Small intestine (tissue), 7 donors: ENCODE results near the gene PIGQ. TPM values are rescaled to one million over a fixed set of nuclear protein-coding genes. Genes with fewer than 3 reads are reported as not detected.
A peak's percentile ranks its signal among the peaks of the same experiment; 100 is the strongest.

Source experiments
- DNase-seq, 2 donors: peaks; one replicate each; pipeline versions ENCODE4 v3.0.0 to v3.0.0-alpha.2; 2013
- FAIRE-seq: peaks from 2 replicates; lab custom pipeline; 2012; peaks lifted over from hg19 to GRCh38; lab: Jason Lieb, UNC
- H3K27ac ChIP-seq, 3 donors: one replicate each; pipeline ENCODE4 v1.5.1; 2013; ENCODE audit warnings: low read length in 2 of 3, mild to moderate bottlenecking in 2 of 3, control low read depth in 1 of 3, inconsistent platforms in 1 of 3, low read depth in 1 of 3, moderate library complexity in 1 of 3
- H3K27me3 ChIP-seq, 3 donors: one replicate each; pipeline ENCODE4 v1.6.1; 2013; ENCODE audit warnings: low read length in 3 of 3, inconsistent platforms in 1 of 3; ENCODE audit not compliant: control insufficient read depth in 3 of 3, insufficient read depth in 3 of 3
- H3K36me3 ChIP-seq, 3 donors: one replicate each; pipeline ENCODE4 v1.6.1; 2013; ENCODE audit warnings: low read length in 3 of 3, inconsistent platforms in 1 of 3, low read depth in 1 of 3, mild to moderate bottlenecking in 1 of 3, moderate library complexity in 1 of 3; ENCODE audit not compliant: control insufficient read depth in 3 of 3, insufficient read depth in 2 of 3
- H3K4me1 ChIP-seq, 3 donors: one replicate each; pipeline ENCODE4 v1.6.1; 2013; ENCODE audit warnings: low read length in 2 of 3, inconsistent platforms in 1 of 3, low read depth in 1 of 3, mild to moderate bottlenecking in 1 of 3, moderate library complexity in 1 of 3; ENCODE audit not compliant: control insufficient read depth in 3 of 3, insufficient read depth in 2 of 3
- H3K4me3 ChIP-seq, 3 donors: one replicate each; pipeline ENCODE4 v1.5.1; 2013; ENCODE audit warnings: low read length in 3 of 3, control low read depth in 1 of 3, inconsistent platforms in 1 of 3, low read depth in 1 of 3, mild to moderate bottlenecking in 1 of 3, moderate library complexity in 1 of 3
- H3K9me3 ChIP-seq, 2 donors: one replicate each; pipeline ENCODE4 v1.6.1; 2013; ENCODE audit warnings: low read depth in 1 of 2, low read length in 1 of 2; ENCODE audit not compliant: control insufficient read depth in 2 of 2, insufficient read depth in 1 of 2
- WGBS, 3 donors: extraction: QIAGEN DNeasy Blood & Tissue Kit; methylation state at CpG; one replicate each; pipeline ENCODE4 v1.1.7; 2013; 5-methylcytosine and 5-hydroxymethylcytosine counted together
- polyA plus RNA-seq, 4 donors: library from polyadenylated mRNA; stranded (reverse) in 3 of 4; unstranded in 1 of 4; fragments of 200-250 nt in 3 of 4; fragments of 120-200 nt in 1 of 4; gene quantifications; one replicate each; pipeline versions ENCODE4 v1.2.1 to v1.2.3, GENCODE V29; 2013
- donor health status: healthy with polysubstance abuse.
- donor health status: control.
- donor health status: control.
- donor health status: Bipolar disorder and iron deficiency.
- donor health status: healthy.

Gene PIGQ
- polyA plus RNA-seq, 4 donors, result 21.3 to 43.5 (median 28.0) TPM

DNA sequence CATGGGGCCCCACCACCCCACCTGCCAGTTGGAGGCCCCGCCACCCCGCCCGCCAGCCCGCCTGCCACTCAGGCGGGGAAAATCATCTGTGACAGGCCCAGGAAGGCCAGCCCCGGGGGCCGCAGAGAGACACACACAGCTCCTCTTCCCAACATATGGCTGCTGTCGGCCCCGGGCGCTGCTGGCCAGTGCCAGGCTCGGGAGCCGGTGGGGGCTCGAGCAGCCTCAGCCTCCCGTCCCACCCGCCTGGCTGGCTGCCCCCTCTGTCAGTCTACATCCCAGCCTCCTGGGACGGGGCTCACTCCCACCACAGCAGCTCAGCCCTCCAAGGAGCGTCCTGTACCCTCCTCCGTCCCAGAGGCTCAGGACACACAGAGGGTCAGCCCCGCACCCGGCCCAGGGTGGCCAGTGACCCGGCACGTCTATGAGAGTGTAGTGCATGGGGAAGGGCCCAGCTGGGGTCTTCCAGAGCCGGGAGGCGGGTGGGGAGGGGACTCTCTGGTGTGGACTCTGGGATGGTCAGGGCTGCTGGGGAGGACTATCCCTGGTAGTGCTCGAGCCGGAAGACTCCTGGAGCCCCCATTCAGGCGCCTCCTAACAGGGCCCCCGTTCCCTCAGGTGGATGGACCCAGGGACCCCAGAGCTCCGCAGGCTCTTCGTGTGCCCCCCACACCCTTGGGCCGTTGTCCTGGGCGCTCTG is 13.1 kb upstream of the PIGQ start:
- no peak for FAIRE-seq
- H3K27me3 ChIP-seq, result peaks cover 10 to 33% (median 13%) of the 10 kb centered on the region in 3 donors
- H3K27ac ChIP-seq, result no peak overlapping the region
- H3K9me3 ChIP-seq, result no peaks in the 10 kb centered on the region
- H3K4me1 ChIP-seq, result peaks cover 0 to 10% (median 0%) of the 10 kb centered on the region in 3 donors
- H3K4me3 ChIP-seq, result no peak overlapping the region
- 83 to 87% (median 86%) methylated on average over 21 to 32 of the region's 32 CpGs for WGBS, 3 donors
- H3K36me3 ChIP-seq, result peaks cover 8 to 34% (median 16%) of the 10 kb centered on the region in 3 donors
- DNase-seq, result no peak

DNA sequence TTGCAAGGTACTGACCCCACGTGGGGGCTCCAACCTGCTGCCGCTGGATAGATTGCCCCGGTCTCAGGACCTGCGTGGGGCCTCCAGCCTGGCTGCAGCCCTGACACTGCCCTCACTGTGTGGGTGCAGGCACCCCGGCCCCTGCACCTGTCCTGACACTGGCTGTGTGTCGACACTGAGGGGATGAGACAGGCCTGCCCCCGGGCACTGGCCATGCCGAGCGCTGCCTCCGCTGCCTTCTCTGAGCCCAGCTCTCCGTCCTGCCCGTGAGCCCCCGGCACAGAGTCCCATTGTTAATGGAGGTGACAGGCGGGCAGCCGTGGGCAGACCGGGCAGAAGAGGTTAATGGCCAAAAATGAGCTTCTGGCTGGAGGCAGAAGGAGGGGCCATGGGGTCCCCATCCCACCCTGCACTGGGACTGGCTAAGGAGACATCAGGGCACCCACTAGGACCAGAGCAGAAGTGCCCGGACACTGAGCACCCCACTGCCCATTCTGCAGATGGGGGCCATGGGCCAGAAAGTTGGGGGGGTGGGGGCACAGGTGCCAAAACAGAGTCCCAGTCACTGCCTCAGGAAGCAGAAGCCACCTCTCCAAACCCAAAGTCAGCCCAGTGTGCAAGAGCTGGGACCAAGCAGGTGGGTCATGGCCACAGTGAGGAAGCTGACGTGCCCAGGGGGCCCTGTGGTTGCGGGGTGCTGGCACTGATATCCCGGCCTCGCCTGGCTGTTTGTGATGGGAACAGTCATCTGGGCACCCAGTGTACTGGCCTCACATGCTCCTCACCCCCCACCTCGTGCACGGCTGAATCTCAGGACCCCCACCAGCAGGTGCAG is 12.1 kb upstream of the PIGQ start:
- no peak overlapping the region for H3K27ac ChIP-seq
- H3K36me3 ChIP-seq, result peaks cover 0 to 24% (median 7%) of the 10 kb centered on the region in 3 donors
- WGBS, 3 donors, result 72 to 77% (median 74%) methylated on average over 23 of the region's 23 CpGs
- peaks cover 13 to 44% (median 15%) of the 10 kb centered on the region in 3 donors for H3K27me3 ChIP-seq
- H3K4me3 ChIP-seq, result no peak overlapping the region
- no peaks in the 10 kb centered on the region for H3K9me3 ChIP-seq
- DNase-seq (no peak), FAIRE-seq (no peak)
- peaks cover 0 to 10% (median 0%) of the 10 kb centered on the region in 3 donors for H3K4me1 ChIP-seq

GRCh38 chr16:558298-559020 is 11.3 kb upstream of the PIGQ start:
- H3K27me3 ChIP-seq, result peaks cover 13 to 45% (median 15%) of the 10 kb centered on the region in 3 donors
- peaks cover 0 to 10% (median 0%) of the 10 kb centered on the region in 3 donors for H3K4me1 ChIP-seq
- no peak overlapping the region for H3K4me3 ChIP-seq
- 30 to 55% (median 52%) methylated on average over 22 of the region's 22 CpGs for WGBS, 3 donors
- no peaks in the 10 kb centered on the region for H3K9me3 ChIP-seq
- DNase-seq (peak in 1 of 2 donors; percentile 21), FAIRE-seq (no peak)
- no peak overlapping the region for H3K27ac ChIP-seq
- H3K36me3 ChIP-seq, result peaks cover 0 to 18% (median 3%) of the 10 kb centered on the region in 3 donors

- Histone ChIP-seq H3K27me3 (peaks cover 13 to 45% (median 18%) of the 10 kb centered on the region in 3 donors), H3K9me3 (no peaks in the 10 kb centered on the region), H3K27ac (no peak overlapping the region), H3K4me1 (peaks cover 0 to 10% (median 0%) of the 10 kb centered on the region in 3 donors), H3K36me3 (peaks cover 0 to 12% (median under 1%) of the 10 kb centered on the region in 3 donors), H3K4me3 (no peak overlapping the region)
- FAIRE-seq (no peak), DNase-seq (no peak)
- 49 to 72% (median 52%) methylated on average over 11 to 15 of the region's 15 CpGs for WGBS, 3 donors
These were observed 10.8 kb upstream of the PIGQ start for GRCh38 chr16:559021-559380.

DNA sequence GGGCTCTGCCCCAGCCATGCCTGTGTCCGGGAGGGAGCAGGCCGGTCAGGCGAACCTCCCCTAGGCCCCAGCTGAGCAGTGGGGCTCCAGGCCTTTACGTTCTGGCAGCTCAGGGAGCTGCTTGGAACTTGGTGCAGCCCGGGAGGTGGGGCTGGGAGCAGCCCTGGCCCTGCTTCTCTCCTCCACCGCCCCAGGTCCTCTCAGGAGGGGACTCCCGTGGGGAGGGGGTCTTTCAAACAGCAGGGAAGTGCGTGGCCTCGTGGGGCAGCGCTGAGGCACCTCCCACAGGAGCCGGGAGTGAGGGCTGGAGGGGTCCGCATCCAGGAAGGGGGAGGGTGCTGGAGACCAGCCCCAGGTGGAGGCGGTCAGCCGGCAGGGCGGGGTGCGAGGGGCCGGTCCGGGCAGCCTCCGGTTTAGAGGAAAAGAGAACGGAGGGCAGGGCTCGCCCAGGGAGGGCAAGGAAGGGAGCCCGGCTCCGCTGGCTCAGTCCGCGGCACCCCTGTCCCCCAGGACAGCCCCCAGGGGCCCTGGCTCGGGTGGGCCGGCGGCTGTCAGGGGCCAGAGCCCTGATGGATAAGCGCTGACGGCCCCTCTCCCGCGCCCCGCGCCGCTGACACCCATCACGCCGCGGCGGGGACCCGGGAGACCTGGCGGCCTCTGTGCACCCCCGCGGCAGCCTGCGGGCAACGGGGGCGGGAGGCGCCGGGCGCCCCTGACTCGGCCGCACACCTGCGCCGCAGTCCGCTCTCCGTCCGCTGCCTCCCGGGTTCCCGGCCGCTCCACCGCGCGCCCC is 10.2 kb upstream of the PIGQ start:
- FAIRE-seq (no peak), DNase-seq (no peak)
- peaks cover 13 to 45% (median 19%) of the 10 kb centered on the region in 3 donors for H3K27me3 ChIP-seq
- H3K4me3 ChIP-seq, result no peak overlapping the region
- H3K4me1 ChIP-seq, result peaks cover 0 to 10% (median 0%) of the 10 kb centered on the region in 3 donors
- H3K27ac ChIP-seq, result no peak overlapping the region
- WGBS, 3 donors, result 9 to 18% (median 10%) methylated on average over 29 to 62 of the region's 62 CpGs
- H3K36me3 ChIP-seq, result peaks cover 0 to 6% (median 0%) of the 10 kb centered on the region in 3 donors
- no peaks in the 10 kb centered on the region for H3K9me3 ChIP-seq

GRCh38 chr16:560204-560700 is 9.5 kb upstream of the PIGQ start, which contains the start of gene PRR35:
PRR35 (plus strand) TSS chr16:560394; CDS start chr16:563295, 2,901 bp downstream.
- no peaks in the 10 kb centered on the region for H3K36me3 ChIP-seq
- H3K27ac ChIP-seq, result no peak within 1 kb of the TSS
- WGBS, 3 donors, result 0 to 4% (median 1%) methylated on average over 34 to 84 of the region's 84 CpGs
- no peak for DNase-seq
- no peaks in the 10 kb centered on the region for H3K9me3 ChIP-seq
- H3K4me1 ChIP-seq, result peaks cover 0 to 12% (median 0%) of the 10 kb centered on the region in 3 donors
- peaks cover 13 to 45% (median 19%) of the 10 kb centered on the region in 3 donors for H3K27me3 ChIP-seq
- peak within 1 kb of the TSS in 1 of 3 donors; percentile 20 for H3K4me3 ChIP-seq
- no peak for FAIRE-seq

DNA sequence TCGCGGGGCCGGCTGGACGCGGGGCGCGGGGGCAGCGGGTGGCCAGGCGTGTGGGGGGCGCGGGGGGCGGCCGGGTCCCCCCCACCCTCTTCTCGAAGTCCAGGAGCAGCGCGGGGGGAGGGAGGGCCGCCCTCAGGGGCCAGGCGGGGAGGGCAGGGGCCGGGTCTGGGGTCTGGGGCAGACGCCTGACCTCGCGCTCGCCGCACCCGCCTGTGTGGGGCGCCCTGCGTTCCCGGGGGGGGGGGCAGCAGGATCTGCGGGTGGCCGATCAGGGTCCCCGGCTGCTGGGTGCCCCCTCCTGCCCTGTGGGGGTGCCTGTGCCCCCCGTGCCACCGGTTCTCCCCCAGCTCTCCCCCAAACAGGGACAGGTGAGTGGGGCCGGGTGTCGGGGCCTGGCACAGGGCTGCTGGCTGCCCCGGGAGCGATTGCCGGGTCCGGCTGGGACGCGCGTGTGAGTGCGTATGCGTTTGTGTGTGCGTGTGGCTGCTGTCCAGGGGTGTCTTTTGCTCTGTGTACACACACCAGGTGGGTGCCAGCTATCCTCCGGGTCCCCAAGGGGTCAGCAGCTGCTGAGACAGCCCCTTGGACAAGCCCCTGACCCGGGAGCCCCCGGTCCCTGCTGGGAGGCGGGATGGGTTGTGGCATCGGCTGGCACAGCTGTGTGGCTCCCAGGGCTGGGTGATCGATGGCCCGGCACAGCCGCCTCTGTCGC is 8.9 kb upstream of the PIGQ start:
- H3K36me3 ChIP-seq, result no peaks in the 10 kb centered on the region
- no peak for DNase-seq
- H3K9me3 ChIP-seq, result no peaks in the 10 kb centered on the region
- H3K27ac ChIP-seq, result no peak overlapping the region
- peaks cover 13 to 45% (median 19%) of the 10 kb centered on the region in 3 donors for H3K27me3 ChIP-seq
- FAIRE-seq, result no peak
- WGBS, 3 donors, result 7 to 23% (median 21%) methylated on average over 22 to 54 of the region's 54 CpGs
- peak overlapping the region in 1 of 3 donors; percentile 20 for H3K4me3 ChIP-seq
- peaks cover 0 to 14% (median 0%) of the 10 kb centered on the region in 3 donors for H3K4me1 ChIP-seq
